GM19463 (cell line): Measurements from ENCODE around the gene LENEP.

Experiments
- ATAC-seq: cut with Tn5 transposase; IDR thresholded peaks from one replicate; pipeline ENCODE4 v1.9.1; 2021; ENCODE audit warnings: mild to moderate bottlenecking, moderate library complexity; ENCODE audit not compliant: unreplicated experiment

Gene LENEP

GRCh38 chr1:155022136-155022926 is 28.9 kb downstream of the LENEP start:
- ATAC-seq: no peak

GRCh38 chr1:155022927-155023236 is 29.5 kb downstream of the LENEP start:
- ATAC-seq: no peak

GRCh38 chr1:155023627-155024026 is 30.2 kb downstream of the LENEP start:
- ATAC-seq: no peak

DNA sequence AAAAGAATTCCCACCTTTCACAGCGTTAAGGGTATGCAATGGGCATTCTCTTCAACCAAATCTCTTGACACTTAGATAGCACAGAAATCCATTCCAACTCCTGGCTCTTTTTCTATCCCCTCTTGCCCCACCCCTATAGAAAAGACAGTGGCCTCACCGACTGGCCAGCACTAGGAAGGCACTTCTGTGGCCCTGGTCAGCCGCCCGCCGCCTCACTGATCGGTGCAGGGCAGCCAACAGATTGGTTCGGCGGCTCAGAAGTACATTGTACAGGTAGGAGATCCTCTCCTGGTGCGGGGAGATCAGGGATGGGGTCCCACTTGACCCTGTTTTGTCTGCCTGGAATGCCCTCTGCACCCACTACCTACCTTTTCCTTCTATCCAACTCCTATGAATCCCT is 30.9 kb downstream of the LENEP start:
- ATAC-seq: no peak

- no peak for ATAC-seq
Measured at GRCh38 chr1:155026154-155026553, 32.8 kb downstream of the LENEP start.

GRCh38 chr1:155026588-155026987 is 33.2 kb downstream of the LENEP start:
- ATAC-seq: no peak

DNA sequence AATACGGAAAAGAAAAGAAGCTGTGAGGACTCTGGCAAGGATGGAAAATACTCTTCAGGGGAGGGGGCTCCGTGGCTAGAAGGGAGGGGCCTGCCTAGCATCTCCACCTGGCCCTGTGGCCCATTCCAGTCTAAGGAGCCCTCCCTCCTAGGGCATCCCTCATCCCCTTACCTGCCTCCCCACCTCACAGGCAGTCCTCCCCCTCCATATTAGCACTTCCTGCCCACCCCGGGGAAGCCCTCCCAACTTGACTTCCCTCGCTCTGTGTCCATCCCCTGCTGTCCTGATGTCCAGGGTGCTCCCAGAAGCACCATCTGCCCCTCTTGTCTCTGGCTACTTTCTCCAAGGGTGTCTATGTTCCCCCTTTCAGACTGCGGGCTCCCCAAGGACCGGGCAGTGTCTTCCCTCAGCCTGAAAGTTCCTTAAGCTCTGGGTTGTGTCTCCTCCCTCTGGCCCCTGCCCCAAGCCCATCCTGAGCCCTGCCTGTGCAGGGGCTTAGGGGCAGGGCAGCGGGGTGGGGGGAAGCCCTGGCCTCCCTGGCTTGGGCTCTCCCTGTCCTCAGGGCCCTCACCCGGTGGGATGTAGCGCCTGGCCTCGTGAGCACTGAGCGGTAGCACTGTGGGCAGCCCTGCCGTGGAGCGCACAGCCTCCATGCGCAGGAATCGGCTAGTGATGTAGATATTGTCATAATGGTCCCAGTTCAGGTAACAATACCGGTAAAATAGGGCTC is 36.3 kb downstream of the LENEP start:
- ATAC-seq: no peak

GRCh38 chr1:155030243-155030795 is 36.9 kb downstream of the LENEP start:
- no peak for ATAC-seq

- no peak for ATAC-seq
Measured at GRCh38 chr1:155030899-155031298, 37.5 kb downstream of the LENEP start.

- no peak for ATAC-seq
Measured at GRCh38 chr1:155032886-155033285, 39.5 kb downstream of the LENEP start.

GRCh38 chr1:155033524-155033923 is 40.1 kb downstream of the LENEP start, which contains the start of the genes DCST1 and DCST2:
Gene DCST1 (plus strand): TSS chr1:155033824. CDS start chr1:155034037, 213 bp downstream.
Gene DCST2 (minus strand): TSS chr1:155033781. CDS start chr1:155033701, 80 bp downstream.
- no peak for ATAC-seq

GRCh38 chr1:155034318-155035208 is 41.2 kb downstream of the LENEP start:
- no peak for ATAC-seq

GRCh38 chr1:155035936-155036335 is 42.5 kb downstream of the LENEP start:
- ATAC-seq: no peak

DNA sequence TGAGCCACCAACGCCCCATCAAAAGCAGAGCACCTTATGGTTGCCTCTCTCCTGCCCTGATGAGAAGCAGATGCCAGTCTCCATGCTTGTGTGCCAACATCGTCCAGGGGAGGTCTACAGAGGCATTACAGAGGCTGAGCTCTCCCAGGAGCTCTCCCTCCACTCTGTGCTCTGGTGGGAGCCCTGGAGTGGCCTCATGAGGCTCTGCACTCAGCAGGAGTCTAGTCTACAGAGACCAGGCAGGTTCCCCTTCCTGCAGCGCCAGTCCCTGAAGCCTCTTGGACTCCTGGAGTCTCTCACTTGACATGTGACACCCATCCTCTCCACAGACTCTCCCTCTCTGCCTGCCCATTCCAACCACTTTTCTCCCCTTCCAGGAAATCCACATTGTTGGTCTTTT is 43.7 kb downstream of the LENEP start:
- no peak for ATAC-seq

DNA sequence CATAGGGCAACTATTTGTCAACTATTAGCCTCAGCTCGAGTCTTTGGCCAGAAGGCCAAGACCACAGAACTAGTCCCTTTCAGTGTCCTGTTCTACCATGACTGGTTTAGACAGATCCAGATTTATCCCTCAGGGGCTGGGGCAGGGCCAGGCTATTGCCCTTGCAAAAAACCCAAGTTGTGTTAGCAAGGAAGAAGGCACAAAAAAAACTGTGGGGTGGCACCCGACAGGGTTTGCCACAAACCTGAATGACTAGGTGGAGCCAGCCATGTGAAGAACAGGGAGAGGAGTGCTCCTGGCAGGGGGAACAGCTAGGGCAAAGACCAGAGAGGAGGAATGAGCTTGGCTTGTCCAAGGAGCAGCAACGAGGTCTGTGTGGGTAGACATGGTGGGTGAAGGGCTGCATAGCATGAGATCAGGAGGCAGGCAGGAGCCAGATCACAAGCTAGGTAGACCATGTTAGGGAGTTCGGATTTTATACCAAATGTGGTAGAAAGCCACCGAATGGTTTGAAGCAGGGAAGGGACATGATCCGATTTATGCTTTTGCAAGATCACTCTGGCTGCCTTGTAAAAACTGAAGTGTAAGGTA is 44.6 kb downstream of the LENEP start:
- no peak for ATAC-seq

DNA sequence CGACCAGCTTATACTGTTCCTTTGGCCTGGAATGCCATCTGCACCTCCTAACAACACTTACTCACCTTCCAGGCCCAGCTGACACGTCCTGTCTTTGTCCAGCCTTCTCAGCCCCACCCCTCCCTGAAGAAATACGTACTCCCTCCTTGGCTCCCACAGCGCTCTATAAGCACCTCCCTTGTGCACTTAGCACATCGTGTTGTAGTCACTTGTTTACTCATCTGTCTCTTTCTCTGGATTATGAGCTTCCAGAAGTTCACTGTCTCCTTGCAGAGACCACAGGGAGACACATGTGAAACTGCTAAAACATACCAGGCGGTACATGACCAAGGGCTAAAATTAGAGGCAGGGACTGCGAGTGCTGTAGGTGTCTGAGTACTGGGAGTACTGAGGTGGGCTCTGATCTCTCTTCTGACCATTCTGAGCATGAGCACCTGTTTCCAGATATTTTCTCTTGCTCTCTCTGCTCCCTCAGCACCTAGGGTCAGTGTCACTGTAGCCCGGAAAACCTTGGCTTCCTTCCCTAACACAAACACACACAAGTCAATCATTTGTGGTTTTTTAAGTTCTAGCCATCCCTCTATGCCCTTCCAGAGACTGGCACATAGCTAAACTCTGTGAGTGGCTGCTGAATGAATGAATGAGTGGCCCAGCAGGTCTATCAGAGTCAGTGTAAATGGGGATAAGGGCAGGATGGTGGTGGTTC is 45.4 kb downstream of the LENEP start:
- ATAC-seq: no peak

DNA sequence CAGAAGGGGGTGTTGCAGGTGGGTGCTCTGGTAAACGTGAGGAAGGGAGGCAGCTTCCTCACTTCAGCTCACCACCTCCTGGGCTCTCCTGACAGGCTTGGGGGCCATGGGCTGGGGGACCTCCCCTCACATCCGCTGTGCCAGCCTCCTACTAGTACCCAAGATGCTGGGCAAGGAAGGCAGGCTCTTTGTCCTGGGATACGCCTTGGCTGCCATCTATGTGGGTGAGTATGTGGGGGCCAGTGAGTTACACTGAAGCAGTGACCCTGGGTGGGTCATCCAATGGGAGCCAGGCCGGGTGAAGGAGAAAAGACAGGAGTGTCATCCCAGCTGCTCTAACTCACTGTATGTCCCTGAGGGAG is 45.9 kb downstream of the LENEP start:
- ATAC-seq: no peak

DNA sequence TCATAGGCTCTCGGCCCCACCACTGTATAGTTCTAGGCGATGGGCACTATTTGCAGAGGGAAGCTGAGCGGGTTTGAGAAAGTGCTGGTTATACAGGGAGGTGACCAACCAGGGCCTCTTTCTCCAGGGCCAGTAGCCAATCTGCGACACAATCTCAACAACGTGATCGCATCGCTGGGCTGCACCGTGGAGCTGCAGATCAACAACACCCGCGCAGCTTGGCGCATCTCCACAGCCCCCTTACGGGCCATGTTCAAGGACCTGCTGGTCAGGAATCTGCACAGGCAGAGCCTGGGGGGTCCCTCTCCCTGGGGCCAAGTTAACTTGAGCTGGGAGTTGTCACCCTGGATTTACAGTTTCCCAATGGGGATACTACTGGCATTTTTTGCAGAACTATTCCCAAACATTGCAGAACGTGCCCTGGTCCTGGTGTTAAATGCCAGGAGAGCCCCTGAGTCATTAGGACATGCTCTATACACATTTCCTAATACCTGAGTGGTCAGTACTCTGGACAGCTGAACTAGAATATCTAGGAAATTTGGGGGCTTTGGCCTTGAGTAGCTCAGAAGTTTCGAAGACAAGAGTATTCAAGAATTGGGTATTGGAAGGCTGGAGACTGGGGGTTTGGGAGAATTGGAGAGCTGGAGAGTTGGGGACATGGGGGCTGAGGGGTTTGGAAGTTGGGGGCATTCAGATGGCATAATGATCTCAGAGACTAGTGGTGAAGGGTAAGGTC is 47.1 kb downstream of the LENEP start:
- no peak for ATAC-seq

GRCh38 chr1:155042789-155043188 is 49.4 kb downstream of the LENEP start:
- no peak for ATAC-seq
